Loucy (cell line): ENCODE data around the gene POMT2.

Source experiments
- H2AFZ ChIP-seq: fragments of 200-600 bp; sonication (generic); 2 replicates; pipeline ENCODE4 v1.6.0; 2016; ENCODE audit warnings: antibody characterized with exemption, mild to moderate bottlenecking, low read length, moderate library complexity
- H3F3A ChIP-seq: fragments of 200-600 bp; 2 replicates; pipeline ENCODE4 v1.6.0; 2016; ENCODE audit warnings: antibody characterized with exemption, low read depth, mild to moderate bottlenecking
- H3K27me3 ChIP-seq: fragments of 200-600 bp; sonication (generic); 2 replicates; pipeline ENCODE4 v1.6.1; 2014; ENCODE audit warnings: low read length, mild to moderate bottlenecking; ENCODE audit not compliant: insufficient read depth, poor library complexity, severe bottlenecking
- H3K36me3 ChIP-seq: fragments of 200-600 bp; sonication (generic); 2 replicates; pipeline ENCODE4 v1.6.1; 2016; ENCODE audit warnings: low read length; ENCODE audit not compliant: insufficient read depth
- H3K4me1 ChIP-seq: fragments of 200-600 bp; sonication (generic); 2 replicates; pipeline ENCODE4 v1.5.1; 2014; ENCODE audit warnings: low read length, mild to moderate bottlenecking; ENCODE audit not compliant: insufficient read depth, poor library complexity, severe bottlenecking
- H3K4me2 ChIP-seq: fragments of 200-600 bp; sonication (generic); 2 replicates; pipeline ENCODE4 v1.6.0; 2014; ENCODE audit warnings: antibody characterized with exemption, low read length, low read depth, mild to moderate bottlenecking; ENCODE audit not compliant: poor library complexity, severe bottlenecking
- H3K4me3 ChIP-seq: fragments of 200-600 bp; sonication (generic); 2 replicates; pipeline ENCODE4 v1.5.1; 2014; ENCODE audit warnings: low read length, mild to moderate bottlenecking, mixed read lengths; ENCODE audit not compliant: poor library complexity, severe bottlenecking
- H3K79me2 ChIP-seq: fragments of 200-600 bp; sonication (generic); 2 replicates; pipeline ENCODE4 v1.6.1; 2014; ENCODE audit warnings: low read length; ENCODE audit not compliant: insufficient read depth
- H3K9ac ChIP-seq: fragments of 200-600 bp; sonication (generic); 2 replicates; pipeline ENCODE4 v1.6.0; 2014; ENCODE audit warnings: mild to moderate bottlenecking, low read depth, low read length, moderate library complexity; ENCODE audit not compliant: poor library complexity, severe bottlenecking
- H3K9me2 ChIP-seq: fragments of 200-600 bp; sonication (generic); replicated peaks from 2 replicates; pipeline ENCODE4 v1.6.1; 2016; ENCODE audit warnings: low read depth, low read length, mixed read lengths
- H3K9me3 ChIP-seq: fragments of 200-600 bp; sonication (generic); 2 replicates; pipeline ENCODE4 v1.6.1; 2014; ENCODE audit warnings: mild to moderate bottlenecking, antibody characterized with exemption, low read length, low read depth; ENCODE audit not compliant: insufficient read depth
- H4K20me1 ChIP-seq: fragments of 200-600 bp; sonication (generic); 2 replicates; pipeline ENCODE4 v1.6.0; 2014; ENCODE audit warnings: antibody characterized with exemption, low read length, mild to moderate bottlenecking; ENCODE audit not compliant: insufficient read depth, poor library complexity, severe bottlenecking
- EZH2phosphoT487 ChIP-seq: fragments of 200-600 bp; IDR thresholded peaks from 2 replicates; pipeline ENCODE4 v1.6.1; 2018; ENCODE audit warnings: antibody characterized with exemption, mild to moderate bottlenecking, moderate library complexity, borderline replicate concordance
- TF ChIP-seq, protein P1 (sequence below): fragments of 200-600 bp; sonication (generic); conservative IDR thresholded peaks from 2 replicates; pipeline ENCODE4 v1.5.1; 2014; ENCODE audit warnings: mild to moderate bottlenecking, antibody characterized with exemption, low read length

The POMT2 gene

DNA sequence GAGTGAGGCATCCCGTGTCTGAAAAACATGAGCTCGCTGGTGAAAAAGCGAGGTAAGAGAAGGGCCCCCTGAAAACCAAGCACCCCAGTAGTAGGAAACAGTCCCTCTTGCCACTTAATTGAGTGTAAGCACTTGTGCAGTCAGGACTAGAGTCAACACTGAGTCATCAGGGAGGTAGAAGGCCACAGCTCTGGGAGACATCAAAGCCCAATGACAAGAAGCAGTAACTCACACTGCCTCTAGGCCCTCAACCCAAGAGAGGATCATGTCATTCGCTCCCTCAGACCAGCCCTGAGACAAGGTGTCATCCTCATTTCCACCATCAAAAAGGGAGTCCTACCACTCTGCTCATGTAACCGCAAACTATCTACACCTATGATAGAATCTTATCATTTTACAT, 17.8 kb downstream of the POMT2 start:
- peaks cover 42% of the 10 kb centered on the region; the same call in 1 of the 2 replicates for H3K36me3 ChIP-seq
- no peaks in the 10 kb centered on the region for H4K20me1 ChIP-seq
- TF ChIP-seq, protein P1, sequence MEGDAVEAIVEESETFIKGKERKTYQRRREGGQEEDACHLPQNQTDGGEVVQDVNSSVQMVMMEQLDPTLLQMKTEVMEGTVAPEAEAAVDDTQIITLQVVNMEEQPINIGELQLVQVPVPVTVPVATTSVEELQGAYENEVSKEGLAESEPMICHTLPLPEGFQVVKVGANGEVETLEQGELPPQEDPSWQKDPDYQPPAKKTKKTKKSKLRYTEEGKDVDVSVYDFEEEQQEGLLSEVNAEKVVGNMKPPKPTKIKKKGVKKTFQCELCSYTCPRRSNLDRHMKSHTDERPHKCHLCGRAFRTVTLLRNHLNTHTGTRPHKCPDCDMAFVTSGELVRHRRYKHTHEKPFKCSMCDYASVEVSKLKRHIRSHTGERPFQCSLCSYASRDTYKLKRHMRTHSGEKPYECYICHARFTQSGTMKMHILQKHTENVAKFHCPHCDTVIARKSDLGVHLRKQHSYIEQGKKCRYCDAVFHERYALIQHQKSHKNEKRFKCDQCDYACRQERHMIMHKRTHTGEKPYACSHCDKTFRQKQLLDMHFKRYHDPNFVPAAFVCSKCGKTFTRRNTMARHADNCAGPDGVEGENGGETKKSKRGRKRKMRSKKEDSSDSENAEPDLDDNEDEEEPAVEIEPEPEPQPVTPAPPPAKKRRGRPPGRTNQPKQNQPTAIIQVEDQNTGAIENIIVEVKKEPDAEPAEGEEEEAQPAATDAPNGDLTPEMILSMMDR, result no peak
- no peak for TF ChIP-seq EZH2phosphoT487
- H3K4me3 ChIP-seq, result no peak overlapping the region
- H3K4me2 ChIP-seq, result no peak overlapping the region
- H3K9me3 ChIP-seq, result no peaks in the 10 kb centered on the region
- H3K9me2 ChIP-seq, result no peaks in the 10 kb centered on the region
- H3K4me1 ChIP-seq, result no peaks in the 10 kb centered on the region
- H3F3A ChIP-seq, result no peaks in the 10 kb centered on the region
- H3K9ac ChIP-seq, result no peak overlapping the region
- no peaks in the 10 kb centered on the region for H3K79me2 ChIP-seq
- no peaks in the 10 kb centered on the region for H3K27me3 ChIP-seq
- no peak overlapping the region for H2AFZ ChIP-seq

GRCh38 chr14:77301103-77301502, 19.6 kb downstream of the POMT2 start:
- peaks cover 46% of the 10 kb centered on the region; the same call in 1 of the 2 replicates for H3K36me3 ChIP-seq
- H3K9me2 ChIP-seq, result no peaks in the 10 kb centered on the region
- TF ChIP-seq, protein P1, result peak; percentile 84
- no peak for TF ChIP-seq EZH2phosphoT487
- H3F3A ChIP-seq, result no peaks in the 10 kb centered on the region
- H3K79me2 ChIP-seq, result no peaks in the 10 kb centered on the region
- H4K20me1 ChIP-seq, result no peaks in the 10 kb centered on the region
- no peaks in the 10 kb centered on the region for H3K4me1 ChIP-seq
- no peak overlapping the region for H3K9ac ChIP-seq
- no peak overlapping the region for H2AFZ ChIP-seq
- H3K9me3 ChIP-seq, result no peaks in the 10 kb centered on the region
- no peak overlapping the region for H3K4me2 ChIP-seq
- H3K27me3 ChIP-seq, result no peaks in the 10 kb centered on the region
- H3K4me3 ChIP-seq, result no peak overlapping the region

- no peak overlapping the region for H3K4me2 ChIP-seq
- H3K79me2 ChIP-seq, result no peaks in the 10 kb centered on the region
- H4K20me1 ChIP-seq, result no peaks in the 10 kb centered on the region
- no peak overlapping the region for H2AFZ ChIP-seq
- no peaks in the 10 kb centered on the region for H3K9me3 ChIP-seq
- no peak overlapping the region for H3K4me3 ChIP-seq
- no peak overlapping the region for H3K9ac ChIP-seq
- H3K36me3 ChIP-seq, result peaks cover 40% of the 10 kb centered on the region; the same call in 1 of the 2 replicates
- H3F3A ChIP-seq, result no peaks in the 10 kb centered on the region
- TF ChIP-seq EZH2phosphoT487, result no peak
- TF ChIP-seq, protein P1, result no peak
- H3K9me2 ChIP-seq, result no peaks in the 10 kb centered on the region
- H3K4me1 ChIP-seq, result no peaks in the 10 kb centered on the region
- H3K27me3 ChIP-seq, result no peaks in the 10 kb centered on the region
These were observed 20.9 kb downstream of the POMT2 start for GRCh38 chr14:77299771-77300170.
